Measurements from ENCODE around the gene PPP5C. TPM values are rescaled to one million over a fixed set of nuclear protein-coding genes. Genes with fewer than 3 reads are reported as not detected.

The PPP5C gene
- total and polyA plus RNA-seq, 4 donors = 19.0 to 50.5 (median 28.3) TPM

DNA sequence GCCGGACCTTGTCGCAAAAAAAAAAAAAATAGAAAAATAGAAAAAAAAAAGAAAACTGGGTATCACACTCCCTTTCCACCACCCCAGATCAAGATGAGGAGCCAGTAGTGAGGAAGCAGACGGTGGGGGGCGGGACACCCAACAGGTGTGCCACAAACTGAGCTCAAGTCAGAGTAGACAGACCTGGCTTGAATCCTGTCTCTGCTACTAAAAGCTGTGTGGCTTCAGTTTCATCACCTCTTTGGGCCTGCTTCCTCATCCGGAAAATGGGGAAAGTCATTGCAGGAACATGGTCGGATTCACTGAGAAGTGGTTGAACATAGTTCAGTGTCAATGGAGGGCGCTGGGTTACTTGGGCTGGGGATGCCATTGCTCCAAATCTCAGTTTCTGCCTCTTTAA lies 47.2 kb upstream of the PPP5C start:
- TF ChIP-seq ZBTB33 (IDR thresholded peaks at IDR 0.05) = no peak
- no peak for TF ChIP-seq SP1 (IDR thresholded peaks at IDR 0.05)
- TF ChIP-seq HNF4G (IDR thresholded peaks at IDR 0.05) = no peak
- TF ChIP-seq, protein P1, sequence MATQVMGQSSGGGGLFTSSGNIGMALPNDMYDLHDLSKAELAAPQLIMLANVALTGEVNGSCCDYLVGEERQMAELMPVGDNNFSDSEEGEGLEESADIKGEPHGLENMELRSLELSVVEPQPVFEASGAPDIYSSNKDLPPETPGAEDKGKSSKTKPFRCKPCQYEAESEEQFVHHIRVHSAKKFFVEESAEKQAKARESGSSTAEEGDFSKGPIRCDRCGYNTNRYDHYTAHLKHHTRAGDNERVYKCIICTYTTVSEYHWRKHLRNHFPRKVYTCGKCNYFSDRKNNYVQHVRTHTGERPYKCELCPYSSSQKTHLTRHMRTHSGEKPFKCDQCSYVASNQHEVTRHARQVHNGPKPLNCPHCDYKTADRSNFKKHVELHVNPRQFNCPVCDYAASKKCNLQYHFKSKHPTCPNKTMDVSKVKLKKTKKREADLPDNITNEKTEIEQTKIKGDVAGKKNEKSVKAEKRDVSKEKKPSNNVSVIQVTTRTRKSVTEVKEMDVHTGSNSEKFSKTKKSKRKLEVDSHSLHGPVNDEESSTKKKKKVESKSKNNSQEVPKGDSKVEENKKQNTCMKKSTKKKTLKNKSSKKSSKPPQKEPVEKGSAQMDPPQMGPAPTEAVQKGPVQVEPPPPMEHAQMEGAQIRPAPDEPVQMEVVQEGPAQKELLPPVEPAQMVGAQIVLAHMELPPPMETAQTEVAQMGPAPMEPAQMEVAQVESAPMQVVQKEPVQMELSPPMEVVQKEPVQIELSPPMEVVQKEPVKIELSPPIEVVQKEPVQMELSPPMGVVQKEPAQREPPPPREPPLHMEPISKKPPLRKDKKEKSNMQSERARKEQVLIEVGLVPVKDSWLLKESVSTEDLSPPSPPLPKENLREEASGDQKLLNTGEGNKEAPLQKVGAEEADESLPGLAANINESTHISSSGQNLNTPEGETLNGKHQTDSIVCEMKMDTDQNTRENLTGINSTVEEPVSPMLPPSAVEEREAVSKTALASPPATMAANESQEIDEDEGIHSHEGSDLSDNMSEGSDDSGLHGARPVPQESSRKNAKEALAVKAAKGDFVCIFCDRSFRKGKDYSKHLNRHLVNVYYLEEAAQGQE (IDR thresholded peaks at IDR 0.05) = no peak
- no peak for TF ChIP-seq EGR1 (IDR thresholded peaks at IDR 0.05; ENCODE audit: low read depth in 2 of 2)
- TF ChIP-seq FOXA2 (IDR thresholded peaks at IDR 0.05) = no peak
- TF ChIP-seq YY1 (IDR thresholded peaks at IDR 0.05) = no peak
- no peak for TF ChIP-seq CTCF (IDR thresholded peaks at IDR 0.05; ENCODE audit: low read depth, low read length, missing input control)
- WGBS = 80% methylated on average over 7 of the region's 7 CpGs
- peaks cover 0 to 33% (median 14%) of the 10 kb centered on the region in 4 donors for H3K4me1 ChIP-seq (ENCODE audit: control insufficient read depth in 4 of 4, insufficient read depth in 4 of 4, low read length in 3 of 4)
- no peak overlapping the region for H3K9ac ChIP-seq (ENCODE audit: low read depth in 1 of 2, low read length in 2 of 2)
- H3K27me3 ChIP-seq (ENCODE audit: control insufficient read depth in 4 of 4, insufficient read depth in 4 of 4, low read length in 3 of 4) = no peaks in the 10 kb centered on the region
- no peak for DNase-seq (ENCODE audit: low spot score)
- H3K9me3 ChIP-seq (ENCODE audit: control insufficient read depth in 4 of 4, low read length in 3 of 4) = no peaks in the 10 kb centered on the region
- no peak overlapping the region for H3K4me3 ChIP-seq (ENCODE audit: low read depth in 1 of 3, low read length in 3 of 3)
- peak overlapping the region in 1 of 2 donors; percentile 44 for H3K27ac ChIP-seq (ENCODE audit: low read depth in 1 of 2, low read length in 2 of 2)
- peaks cover 0 to 1% (median 0%) of the 10 kb centered on the region in 4 donors for H3K36me3 ChIP-seq (ENCODE audit: control insufficient read depth in 4 of 4, insufficient read depth in 3 of 4, low read depth in 1 of 4, low read length in 3 of 4)

GRCh38 chr19:46303322-46303690 lies 43.6 kb upstream of the PPP5C start:
- Histone ChIP-seq H3K36me3 (ENCODE audit: control insufficient read depth in 4 of 4, insufficient read depth in 3 of 4, low read depth in 1 of 4, low read length in 3 of 4) (peaks cover 0 to 1% (median 0%) of the 10 kb centered on the region in 4 donors), H3K4me1 (ENCODE audit: control insufficient read depth in 4 of 4, insufficient read depth in 4 of 4, low read length in 3 of 4) (peaks cover 0 to 26% (median 12%) of the 10 kb centered on the region in 4 donors), H3K4me3 (ENCODE audit: low read depth in 1 of 3, low read length in 3 of 3) (no peak overlapping the region), H3K27ac (ENCODE audit: low read depth in 1 of 2, low read length in 2 of 2) (no peak overlapping the region), H3K9me3 (ENCODE audit: control insufficient read depth in 4 of 4, low read length in 3 of 4) (peaks cover 2 to 5% (median 3%) of the 10 kb centered on the region in 4 donors), H3K9ac (ENCODE audit: low read depth in 1 of 2, low read length in 2 of 2) (no peak overlapping the region), H3K27me3 (ENCODE audit: control insufficient read depth in 4 of 4, insufficient read depth in 4 of 4, low read length in 3 of 4) (no peaks in the 10 kb centered on the region)
- TF ChIP-seq RAD21 (IDR thresholded peaks at IDR 0.05) = no peak
- TF ChIP-seq, protein P2, sequence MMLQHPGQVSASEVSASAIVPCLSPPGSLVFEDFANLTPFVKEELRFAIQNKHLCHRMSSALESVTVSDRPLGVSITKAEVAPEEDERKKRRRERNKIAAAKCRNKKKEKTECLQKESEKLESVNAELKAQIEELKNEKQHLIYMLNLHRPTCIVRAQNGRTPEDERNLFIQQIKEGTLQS (IDR thresholded peaks at IDR 0.05) = no peak
- no peak for TF ChIP-seq NR2F2 (IDR thresholded peaks at IDR 0.05)
- TF ChIP-seq YY1 (IDR thresholded peaks at IDR 0.05) = no peak
- no peak for TF ChIP-seq ZBTB33 (IDR thresholded peaks at IDR 0.05)
- no peak for TF ChIP-seq GABPA (IDR thresholded peaks at IDR 0.05 in 1 of 2, conservative IDR thresholded peaks at IDR 0.05 in 1 of 2)
- no peak for TF ChIP-seq CTCF (IDR thresholded peaks at IDR 0.05; ENCODE audit: low read depth, low read length, missing input control)
- WGBS = 84% methylated on average over 10 of the region's 10 CpGs
- peak; percentile 71 for DNase-seq (ENCODE audit: low spot score)

Data from liver (tissue), 9 donors.